Body of pancreas (tissue), 4 donors: ENCODE data around the gene SART1. TPM values are rescaled to one million over a fixed set of nuclear protein-coding genes. Genes with fewer than 3 reads are reported as not detected.

ENCODE experiments used
- ATAC-seq: fragments of 150-250 bp; one replicate; pipeline ENCODE4 v1.9.1; 2016
- DNase-seq, 4 donors: peaks; one replicate each; pipeline ENCODE4 v3.0.0-alpha.2; 2019
- H3K27ac ChIP-seq, 4 donors: fragments of 200-600 bp; sonication (generic); 1 replicate in 3 of 4; 2 replicates in 1 of 4; pipeline versions ENCODE4 v1.5.1 to v1.6.1; 2016 to 2019; ENCODE audit warnings: mild to moderate bottlenecking in 1 of 4, mixed read lengths in 1 of 4, moderate library complexity in 1 of 4
- H3K27me3 ChIP-seq, 2 donors: fragments of 200-600 bp; sonication (generic); one replicate each; pipeline ENCODE4 v1.6.0; 2016; ENCODE audit warnings: mild to moderate bottlenecking in 1 of 2
- H3K36me3 ChIP-seq, 2 donors: fragments of 200-600 bp; sonication (generic); replicated peaks in 1 of 2; 2 replicates each; pipeline ENCODE4 v1.5.1; 2016; ENCODE audit warnings: low read depth in 2 of 2; ENCODE audit not compliant: insufficient read depth in 1 of 2
- H3K4me1 ChIP-seq: fragments of 200-600 bp; sonication (generic); one replicate; pipeline ENCODE4 v1.6.0; 2016
- H3K4me3 ChIP-seq, 2 donors: fragments of 200-600 bp; sonication (generic); 1 replicate in 1 of 2; 2 replicates in 1 of 2; pipeline ENCODE4 v1.5.1; 2016 to 2019
- H3K9me3 ChIP-seq, 3 donors: fragments of 200-600 bp; sonication (generic); 1 replicate in 2 of 3; 2 replicates in 1 of 3; pipeline ENCODE4 v1.5.1; 2016
- CTCF ChIP-seq, 7 experiments: fragments of 450-650 bp in 4 of 7; fragments of 200-600 bp in 3 of 7; sonication (generic) in 3 of 7; IDR thresholded peaks; one replicate each; pipeline ENCODE4 v1.5.1; 2016 to 2019; ENCODE audit warnings: antibody characterized with exemption in 7 of 7
- POLR2A ChIP-seq, 3 donors: fragments of 450-650 bp; IDR thresholded peaks; one replicate each; pipeline ENCODE4 v1.6.1; 2016; ENCODE audit warnings: antibody characterized with exemption in 3 of 3, mild to moderate bottlenecking in 2 of 3
- whole genome bisulfite sequencing, 2 donors: methylation state at CpG; one replicate each; pipeline ENCODE4 v1.1.5; 2017; 5-methylcytosine and 5-hydroxymethylcytosine counted together
- intact Hi-C: fragments of 100-400 bp; cut with DNase I; formaldehyde crosslinking; loops from one replicate; pipeline ENCODE4 v1.15.1; 2023
- total RNA-seq, 2 donors: library from RNA; depleted of rRNA; stranded (reverse); fragments of >200 nt; gene quantifications; one replicate each; pipeline ENCODE4 v1.1.0, GENCODE V29; 2016

Gene SART1
- 10 to 100 TPM; 27.5 to 60.6 TPM for total RNA-seq

- 0 to 1% methylated on average over 26 to 80 of the region's 97 CpGs for WGBS, 2 donors
Observed at GRCh38 chr11:65961267-65962140, at the start of gene SART1. Gene SART1, plus strand, starts transcription at chr11:65961734. Its CDS starts 47 bp downstream, at chr11:65961781.

GRCh38 chr11:65912845-65913244 is 48.7 kb upstream of the SART1 start:
- TF ChIP-seq CTCF (IDR thresholded peaks at IDR 0.05) (no peak), POLR2A (IDR thresholded peaks at IDR 0.05) (no peak)
- no peaks in the 10 kb centered on the region for H3K9me3 ChIP-seq
- no peak for ATAC-seq
- DNase-seq: no peak
- H3K36me3 ChIP-seq: no peaks in the 10 kb centered on the region
- intact Hi-C loops: no loop called here
- WGBS, 2 donors: 68 to 82% methylated on average over 2 to 4 of the region's 4 CpGs
- H3K4me1 ChIP-seq: peaks cover 30% of the 10 kb centered on the region
- no peak overlapping the region for H3K27ac ChIP-seq
- no peaks in the 10 kb centered on the region for H3K27me3 ChIP-seq
- H3K4me3 ChIP-seq: no peak overlapping the region

More at GRCh38 chr11:65961267-65962140, at the start of gene SART1:
- no peaks in the 10 kb centered on the region for H3K27me3 ChIP-seq
- intact Hi-C loops: no loop called here
- no peaks in the 10 kb centered on the region for H3K9me3 ChIP-seq
- DNase-seq (peak; percentile 93 to 97 (median 96)), ATAC-seq (peak; percentile 98)
- peak within 1 kb of the TSS; percentile 98 to 99 for H3K4me3 ChIP-seq
- H3K27ac ChIP-seq: peak within 1 kb of the TSS; percentile 37 to 89 (median 72)
- H3K36me3 ChIP-seq: peaks cover 4 to 15% of the 10 kb centered on the region in 2 donors
- peaks cover 26% of the 10 kb centered on the region for H3K4me1 ChIP-seq
- peak in 1 of 7 experiments; percentile 37 for TF ChIP-seq CTCF (IDR thresholded peaks at IDR 0.05)
- TF ChIP-seq POLR2A (IDR thresholded peaks at IDR 0.05): peak; percentile 47 to 77 (median 75)

- Histone ChIP-seq H3K27ac (peak overlapping the region; percentile 25 to 62 (median 48)), H3K4me3 (no peak overlapping the region), H3K4me1 (peaks cover 40% of the 10 kb centered on the region), H3K36me3 (no peaks in the 10 kb centered on the region), H3K9me3 (no peaks in the 10 kb centered on the region), H3K27me3 (no peaks in the 10 kb centered on the region)
- no peak for TF ChIP-seq CTCF (IDR thresholded peaks at IDR 0.05)
- no peak for TF ChIP-seq POLR2A (IDR thresholded peaks at IDR 0.05)
- intact Hi-C loops: no loop called here
- WGBS, 2 donors: 55 to 77% methylated on average over 8 to 10 of the region's 10 CpGs
- DNase-seq (no peak), ATAC-seq (no peak)
Observed at GRCh38 chr11:65915101-65915820, 46.3 kb upstream of the SART1 start.

GRCh38 chr11:65915821-65916251 is 45.7 kb upstream of the SART1 start:
- Histone ChIP-seq H3K9me3 (no peaks in the 10 kb centered on the region), H3K27me3 (no peaks in the 10 kb centered on the region), H3K27ac (peak overlapping the region; percentile 25 to 62 (median 48)), H3K4me3 (no peak overlapping the region), H3K4me1 (peaks cover 46% of the 10 kb centered on the region), H3K36me3 (no peaks in the 10 kb centered on the region)
- no peak for TF ChIP-seq CTCF (IDR thresholded peaks at IDR 0.05)
- peak in 2 of 3 donors; percentile 12 to 23 for TF ChIP-seq POLR2A (IDR thresholded peaks at IDR 0.05)
- DNase-seq (peak; percentile 57 to 75 (median 65)), ATAC-seq (peak; percentile 11)
- intact Hi-C loops: no loop called here
- WGBS, 2 donors: 18 to 37% methylated on average over 2 to 13 of the region's 13 CpGs
